ENCODE results near the gene MC4R.

GRCh38 chr18:60331890-60332289, 40.7 kb downstream of the MC4R start:
- TF ChIP-seq POLR2A (IDR thresholded peaks at IDR 0.05; ENCODE audit: low read depth, low read length), result no peak
- no peak for TF ChIP-seq POLR2AphosphoS5 (IDR thresholded peaks at IDR 0.05; ENCODE audit: low read depth, low read length)
